Upper lobe of left lung (tissue), 4 donors: Measurements from ENCODE around the gene SUFU.

Experiments used
- CTCF ChIP-seq, 6 experiments: fragments of 450-650 bp in 4 of 6; fragments of 200-600 bp in 2 of 6; sonication (generic) in 2 of 6; IDR thresholded peaks; one replicate each; pipeline ENCODE4 v1.5.1; 2016 to 2019; ENCODE audit warnings: antibody characterized with exemption in 6 of 6
- POLR2A ChIP-seq, 4 donors: fragments of 450-650 bp; IDR thresholded peaks; one replicate each; pipeline ENCODE4 v1.5.1; 2016 to 2017; ENCODE audit warnings: antibody characterized with exemption in 4 of 4, mild to moderate bottlenecking in 2 of 4
- POLR2AphosphoS5 ChIP-seq, 2 donors: sonication (generic); formaldehyde crosslinking; IDR thresholded peaks; one replicate each; pipeline ENCODE4 v1.5.1; 2017; ENCODE audit warnings: antibody characterized with exemption in 2 of 2

- TF ChIP-seq POLR2A (IDR thresholded peaks at IDR 0.05): no peak
- TF ChIP-seq CTCF (IDR thresholded peaks at IDR 0.05): no peak
- TF ChIP-seq POLR2AphosphoS5 (IDR thresholded peaks at IDR 0.05): no peak
Observed at GRCh38 chr10:102593074-102593803, 89.5 kb downstream of the SUFU start.
